ENCODE measurements around the gene PSMB5. TPM values are rescaled to one million over a fixed set of nuclear protein-coding genes. Genes with fewer than 3 reads are reported as not detected.
"Not testable (repeated sequence)": the region's sequence is repeated elsewhere in the genome, so short reads cannot be mapped to it uniquely, and the experiment has no call there.

PSMB5 gene
- total and polyA plus RNA-seq, 4 donors = 74.0 to 152 (median 95.4) TPM

DNA sequence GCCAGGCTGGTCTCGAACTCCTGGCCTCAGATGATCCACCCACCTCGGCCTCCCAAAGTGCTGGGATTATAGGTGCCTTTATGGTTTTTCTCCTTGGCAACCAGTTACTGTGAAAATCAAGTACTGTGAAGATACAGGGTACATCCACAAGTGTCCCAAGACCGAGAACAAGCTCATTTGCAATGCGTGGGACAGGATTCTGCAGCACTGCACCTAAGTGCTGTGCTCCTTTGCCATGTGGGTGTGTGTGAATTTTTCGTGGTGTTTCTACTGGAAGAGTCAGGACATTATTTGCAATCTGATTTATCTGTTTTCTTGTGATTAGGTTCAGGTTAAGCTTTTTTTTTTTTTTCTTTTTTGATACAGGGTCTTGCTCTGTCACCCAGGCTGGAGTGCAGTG lies 17.6 kb downstream of the PSMB5 start:
- Histone ChIP-seq H3K4me1 (ENCODE audit: control insufficient read depth in 4 of 4, insufficient read depth in 4 of 4, low read length in 3 of 4) (no peaks in the 10 kb centered on the region), H3K4me3 (ENCODE audit: low read depth in 1 of 3, low read length in 3 of 3) (no peak overlapping the region), H3K27me3 (ENCODE audit: control insufficient read depth in 4 of 4, insufficient read depth in 4 of 4, low read length in 3 of 4) (no peaks in the 10 kb centered on the region), H3K9ac (ENCODE audit: low read depth in 1 of 2, low read length in 2 of 2) (no peak overlapping the region), H3K36me3 (ENCODE audit: control insufficient read depth in 4 of 4, insufficient read depth in 3 of 4, low read depth in 1 of 4, low read length in 3 of 4) (no peaks in the 10 kb centered on the region), H3K9me3 (ENCODE audit: control insufficient read depth in 4 of 4, low read length in 3 of 4) (no peaks in the 10 kb centered on the region), H3K27ac (ENCODE audit: low read depth in 1 of 2, low read length in 2 of 2) (no peak overlapping the region)
- 86% methylated on average over 5 of the region's 5 CpGs for WGBS
- no peak for DNase-seq (ENCODE audit: low spot score)
- TF ChIP-seq, protein P1, sequence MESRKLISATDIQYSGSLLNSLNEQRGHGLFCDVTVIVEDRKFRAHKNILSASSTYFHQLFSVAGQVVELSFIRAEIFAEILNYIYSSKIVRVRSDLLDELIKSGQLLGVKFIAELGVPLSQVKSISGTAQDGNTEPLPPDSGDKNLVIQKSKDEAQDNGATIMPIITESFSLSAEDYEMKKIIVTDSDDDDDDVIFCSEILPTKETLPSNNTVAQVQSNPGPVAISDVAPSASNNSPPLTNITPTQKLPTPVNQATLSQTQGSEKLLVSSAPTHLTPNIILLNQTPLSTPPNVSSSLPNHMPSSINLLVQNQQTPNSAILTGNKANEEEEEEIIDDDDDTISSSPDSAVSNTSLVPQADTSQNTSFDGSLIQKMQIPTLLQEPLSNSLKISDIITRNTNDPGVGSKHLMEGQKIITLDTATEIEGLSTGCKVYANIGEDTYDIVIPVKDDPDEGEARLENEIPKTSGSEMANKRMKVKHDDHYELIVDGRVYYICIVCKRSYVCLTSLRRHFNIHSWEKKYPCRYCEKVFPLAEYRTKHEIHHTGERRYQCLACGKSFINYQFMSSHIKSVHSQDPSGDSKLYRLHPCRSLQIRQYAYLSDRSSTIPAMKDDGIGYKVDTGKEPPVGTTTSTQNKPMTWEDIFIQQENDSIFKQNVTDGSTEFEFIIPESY (IDR thresholded peaks at IDR 0.05) = no peak
- no peak for TF ChIP-seq TAF1 (conservative IDR thresholded peaks at IDR 0.05)

DNA sequence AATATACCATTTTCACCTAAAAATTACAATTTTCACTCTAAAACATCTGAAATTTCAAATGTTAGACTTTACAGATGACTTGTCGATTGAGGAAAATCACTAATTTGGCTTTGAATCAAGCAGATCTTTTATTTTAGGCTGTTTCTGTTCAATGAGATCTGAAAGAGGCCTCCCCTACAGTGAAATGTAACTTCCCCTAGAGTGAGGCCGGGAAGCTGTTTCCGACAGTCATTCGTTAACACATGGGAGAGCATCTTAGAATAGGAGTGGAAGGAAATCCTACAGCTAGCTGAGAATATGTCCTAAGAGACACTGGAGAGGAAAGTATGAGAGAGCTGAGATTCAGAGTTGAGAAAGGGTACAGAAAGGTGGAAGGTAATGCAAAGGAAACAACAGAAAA lies 19.1 kb downstream of the PSMB5 start:
- H3K27ac ChIP-seq (ENCODE audit: low read depth in 1 of 2, low read length in 2 of 2) = no peak overlapping the region
- TF ChIP-seq RXRA (IDR thresholded peaks at IDR 0.05) (no peak), TAF1 (conservative IDR thresholded peaks at IDR 0.05) (no peak), FOXA1 (IDR thresholded peaks at IDR 0.05) (no peak), NR2F2 (IDR thresholded peaks at IDR 0.05) (no peak), RAD21 (IDR thresholded peaks at IDR 0.05) (no peak)
- TF ChIP-seq, protein P2, sequence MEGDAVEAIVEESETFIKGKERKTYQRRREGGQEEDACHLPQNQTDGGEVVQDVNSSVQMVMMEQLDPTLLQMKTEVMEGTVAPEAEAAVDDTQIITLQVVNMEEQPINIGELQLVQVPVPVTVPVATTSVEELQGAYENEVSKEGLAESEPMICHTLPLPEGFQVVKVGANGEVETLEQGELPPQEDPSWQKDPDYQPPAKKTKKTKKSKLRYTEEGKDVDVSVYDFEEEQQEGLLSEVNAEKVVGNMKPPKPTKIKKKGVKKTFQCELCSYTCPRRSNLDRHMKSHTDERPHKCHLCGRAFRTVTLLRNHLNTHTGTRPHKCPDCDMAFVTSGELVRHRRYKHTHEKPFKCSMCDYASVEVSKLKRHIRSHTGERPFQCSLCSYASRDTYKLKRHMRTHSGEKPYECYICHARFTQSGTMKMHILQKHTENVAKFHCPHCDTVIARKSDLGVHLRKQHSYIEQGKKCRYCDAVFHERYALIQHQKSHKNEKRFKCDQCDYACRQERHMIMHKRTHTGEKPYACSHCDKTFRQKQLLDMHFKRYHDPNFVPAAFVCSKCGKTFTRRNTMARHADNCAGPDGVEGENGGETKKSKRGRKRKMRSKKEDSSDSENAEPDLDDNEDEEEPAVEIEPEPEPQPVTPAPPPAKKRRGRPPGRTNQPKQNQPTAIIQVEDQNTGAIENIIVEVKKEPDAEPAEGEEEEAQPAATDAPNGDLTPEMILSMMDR (IDR thresholded peaks at IDR 0.05; ENCODE audit: low read depth, low read length, missing input control) = no peak
- TF ChIP-seq, protein P1 (IDR thresholded peaks at IDR 0.05) = no peak
- TF ChIP-seq, protein P3, sequence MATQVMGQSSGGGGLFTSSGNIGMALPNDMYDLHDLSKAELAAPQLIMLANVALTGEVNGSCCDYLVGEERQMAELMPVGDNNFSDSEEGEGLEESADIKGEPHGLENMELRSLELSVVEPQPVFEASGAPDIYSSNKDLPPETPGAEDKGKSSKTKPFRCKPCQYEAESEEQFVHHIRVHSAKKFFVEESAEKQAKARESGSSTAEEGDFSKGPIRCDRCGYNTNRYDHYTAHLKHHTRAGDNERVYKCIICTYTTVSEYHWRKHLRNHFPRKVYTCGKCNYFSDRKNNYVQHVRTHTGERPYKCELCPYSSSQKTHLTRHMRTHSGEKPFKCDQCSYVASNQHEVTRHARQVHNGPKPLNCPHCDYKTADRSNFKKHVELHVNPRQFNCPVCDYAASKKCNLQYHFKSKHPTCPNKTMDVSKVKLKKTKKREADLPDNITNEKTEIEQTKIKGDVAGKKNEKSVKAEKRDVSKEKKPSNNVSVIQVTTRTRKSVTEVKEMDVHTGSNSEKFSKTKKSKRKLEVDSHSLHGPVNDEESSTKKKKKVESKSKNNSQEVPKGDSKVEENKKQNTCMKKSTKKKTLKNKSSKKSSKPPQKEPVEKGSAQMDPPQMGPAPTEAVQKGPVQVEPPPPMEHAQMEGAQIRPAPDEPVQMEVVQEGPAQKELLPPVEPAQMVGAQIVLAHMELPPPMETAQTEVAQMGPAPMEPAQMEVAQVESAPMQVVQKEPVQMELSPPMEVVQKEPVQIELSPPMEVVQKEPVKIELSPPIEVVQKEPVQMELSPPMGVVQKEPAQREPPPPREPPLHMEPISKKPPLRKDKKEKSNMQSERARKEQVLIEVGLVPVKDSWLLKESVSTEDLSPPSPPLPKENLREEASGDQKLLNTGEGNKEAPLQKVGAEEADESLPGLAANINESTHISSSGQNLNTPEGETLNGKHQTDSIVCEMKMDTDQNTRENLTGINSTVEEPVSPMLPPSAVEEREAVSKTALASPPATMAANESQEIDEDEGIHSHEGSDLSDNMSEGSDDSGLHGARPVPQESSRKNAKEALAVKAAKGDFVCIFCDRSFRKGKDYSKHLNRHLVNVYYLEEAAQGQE (IDR thresholded peaks at IDR 0.05) = no peak
- H3K36me3 ChIP-seq (ENCODE audit: control insufficient read depth in 4 of 4, insufficient read depth in 3 of 4, low read depth in 1 of 4, low read length in 3 of 4) = no peaks in the 10 kb centered on the region
- H3K27me3 ChIP-seq (ENCODE audit: control insufficient read depth in 4 of 4, insufficient read depth in 4 of 4, low read length in 3 of 4) = no peaks in the 10 kb centered on the region
- no peak for DNase-seq (ENCODE audit: low spot score)
- H3K9me3 ChIP-seq (ENCODE audit: control insufficient read depth in 4 of 4, low read length in 3 of 4) = no peaks in the 10 kb centered on the region
- H3K4me1 ChIP-seq (ENCODE audit: control insufficient read depth in 4 of 4, insufficient read depth in 4 of 4, low read length in 3 of 4) = no peaks in the 10 kb centered on the region
- no peak overlapping the region for H3K9ac ChIP-seq (ENCODE audit: low read depth in 1 of 2, low read length in 2 of 2)
- no peak overlapping the region for H3K4me3 ChIP-seq (ENCODE audit: low read depth in 1 of 3, low read length in 3 of 3)
- 81% methylated on average over 4 of the region's 4 CpGs for WGBS

DNA sequence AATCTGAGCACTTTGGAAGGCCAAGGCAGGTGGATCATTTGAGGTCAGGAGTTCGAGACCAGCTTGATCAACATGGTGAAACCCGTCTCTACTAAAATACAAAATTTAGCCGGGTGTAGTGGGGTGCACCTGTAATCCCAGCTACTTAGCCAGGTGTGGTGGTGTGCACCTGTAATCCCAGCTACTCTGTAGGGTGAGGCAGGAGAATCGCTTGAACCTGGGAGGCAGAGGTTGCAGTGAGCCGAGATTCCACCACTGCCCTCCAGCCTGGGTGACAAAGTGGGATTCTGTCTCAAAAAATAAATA lies 21.0 kb downstream of the PSMB5 start:
- not testable (repeated sequence) for DNase-seq (ENCODE audit: low spot score); H3K9me3 ChIP-seq (ENCODE audit: control insufficient read depth in 4 of 4, low read length in 3 of 4); H3K4me1 ChIP-seq (ENCODE audit: control insufficient read depth in 4 of 4, insufficient read depth in 4 of 4, low read length in 3 of 4); H3K9ac ChIP-seq (ENCODE audit: low read depth in 1 of 2, low read length in 2 of 2); H3K4me3 ChIP-seq (ENCODE audit: low read depth in 1 of 3, low read length in 3 of 3); H3K27ac ChIP-seq (ENCODE audit: low read depth in 1 of 2, low read length in 2 of 2); H3K27me3 ChIP-seq (ENCODE audit: control insufficient read depth in 4 of 4, insufficient read depth in 4 of 4, low read length in 3 of 4); H3K36me3 ChIP-seq (ENCODE audit: control insufficient read depth in 4 of 4, insufficient read depth in 3 of 4, low read depth in 1 of 4, low read length in 3 of 4)
- WGBS = 92% methylated on average over 5 of the region's 5 CpGs
